ENCODE data around the gene PPP1R1A.

Gene PPP1R1A

GRCh38 chr12:54603173-54603814 is 14.8 kb upstream of the PPP1R1A start:
- peak; percentile 89 for DNase-seq (ENCODE audit: low spot score)

- no peak for DNase-seq (ENCODE audit: low spot score)
Observed at GRCh38 chr12:54602661-54603060, 14.2 kb upstream of the PPP1R1A start.

GRCh38 chr12:54601841-54602240 is 13.4 kb upstream of the PPP1R1A start:
- DNase-seq (ENCODE audit: low spot score), result peak; percentile 71

- peak; percentile 53 for DNase-seq (ENCODE audit: low spot score)
Observed at GRCh38 chr12:54598970-54599369, 10.5 kb upstream of the PPP1R1A start.

GRCh38 chr12:54596526-54596946 is 8.1 kb upstream of the PPP1R1A start:
- peak; percentile 70 for DNase-seq (ENCODE audit: low spot score)

- DNase-seq (ENCODE audit: low spot score), result no peak
Observed at GRCh38 chr12:54595471-54595870, 7.0 kb upstream of the PPP1R1A start.

- DNase-seq (ENCODE audit: low spot score), result peak; percentile 59
Observed at GRCh38 chr12:54593725-54594124, 5.3 kb upstream of the PPP1R1A start.

GRCh38 chr12:54593135-54593534 is 4.7 kb upstream of the PPP1R1A start:
- peak; percentile 75 for DNase-seq (ENCODE audit: low spot score)

- DNase-seq (ENCODE audit: low spot score), result peak; percentile 92
Observed at GRCh38 chr12:54592316-54592715, 3.9 kb upstream of the PPP1R1A start.

GRCh38 chr12:54590978-54591591 is 2.6 kb upstream of the PPP1R1A start:
- DNase-seq (ENCODE audit: low spot score), result peak; percentile 63

- DNase-seq (ENCODE audit: low spot score), result no peak
Observed at GRCh38 chr12:54589964-54590363, 1.5 kb upstream of the PPP1R1A start.

GRCh38 chr12:54588890-54589267 is 420 bp upstream of the PPP1R1A start:
- no peak for DNase-seq (ENCODE audit: low spot score)

GRCh38 chr12:54587315-54587873 is 1.1 kb downstream of the PPP1R1A start:
- no peak for DNase-seq (ENCODE audit: low spot score)

GRCh38 chr12:54586620-54587019 is 1.8 kb downstream of the PPP1R1A start:
- no peak for DNase-seq (ENCODE audit: low spot score)

- DNase-seq (ENCODE audit: low spot score), result no peak
Observed at GRCh38 chr12:54585243-54585642, 3.2 kb downstream of the PPP1R1A start.

GRCh38 chr12:54584128-54584527 is 4.3 kb downstream of the PPP1R1A start:
- DNase-seq (ENCODE audit: low spot score), result no peak

GRCh38 chr12:54583726-54584125 is 4.7 kb downstream of the PPP1R1A start:
- no peak for DNase-seq (ENCODE audit: low spot score)

GRCh38 chr12:54581412-54581811 is 7.0 kb downstream of the PPP1R1A start:
- no peak for DNase-seq (ENCODE audit: low spot score)

GRCh38 chr12:54579696-54580333 is 8.6 kb downstream of the PPP1R1A start:
- DNase-seq (ENCODE audit: low spot score), result peak; percentile 77

- no peak for DNase-seq (ENCODE audit: low spot score)
Observed at GRCh38 chr12:54579258-54579657, 9.2 kb downstream of the PPP1R1A start.

GRCh38 chr12:54578778-54579177 is 9.7 kb downstream of the PPP1R1A start:
- no peak for DNase-seq (ENCODE audit: low spot score)

- DNase-seq (ENCODE audit: low spot score), result no peak
Observed at GRCh38 chr12:54572881-54573280, 15.6 kb downstream of the PPP1R1A start.

Measured in kidney tubule cell (primary cell).